Endothelial cell of umbilical vein (primary cell): ENCODE results near the gene RNGTT. TPM values are rescaled to one million over a fixed set of nuclear protein-coding genes. Genes with fewer than 3 reads are reported as not detected.

Experiments used
- BruUV-seq: library from RNA; stranded (reverse); fragments of 400-500 nt; replicated peaks from 2 replicates; lab custom pipeline; 2021; lab: Mats Ljungman, UMichigan
- CTCF ChIA-PET: fragments of 300-600, 350-600 bp; sonication (Branson Sonifier 250); formaldehyde crosslinking; loops from one replicate; lab custom pipeline; 2021; ENCODE audit warnings: antibody characterized with exemption, inconsistent platforms; lab: Charles Lee
- POLR2A ChIA-PET: fragments of 300-600, 350-600 bp; sonication (Branson Sonifier 250); formaldehyde crosslinking; loops from one replicate; lab custom pipeline; 2021; ENCODE audit warnings: antibody characterized with exemption, inconsistent platforms; lab: Charles Lee
- DNase-seq: peaks from one replicate; pipeline ENCODE4 v3.0.0-alpha.2; 2011; ENCODE audit warnings: low read depth, low spot score
- FAIRE-seq: peaks from 2 replicates; lab custom pipeline; 2011; peaks lifted over from hg19 to GRCh38; lab: Jason Lieb, UNC
- H2AFZ ChIP-seq: 2 replicates; pipeline ENCODE4 v1.6.0; 2012; ENCODE audit warnings: low read depth, low read length, control low read depth, inconsistent platforms
- H3K27ac ChIP-seq: 2 replicates; pipeline ENCODE4 v1.5.1; 2011; ENCODE audit warnings: low read depth, mild to moderate bottlenecking, control low read depth, low read length, moderate library complexity; ENCODE audit not compliant: insufficient read depth
- H3K27me3 ChIP-seq, 2 experiments: 2 replicates each; pipeline versions ENCODE4 v1.6.0 to v1.6.1; 2011; ENCODE audit warnings: low read length in 2 of 2, mixed read lengths in 1 of 2; ENCODE audit not compliant: control insufficient read depth in 2 of 2, insufficient read depth in 2 of 2
- H3K36me3 ChIP-seq, 2 experiments: 2 replicates in 1 of 2; 3 replicates in 1 of 2; pipeline ENCODE4 v1.5.1; 2011; ENCODE audit warnings: low read length in 2 of 2, mild to moderate bottlenecking in 1 of 2, moderate library complexity in 1 of 2; ENCODE audit not compliant: control insufficient read depth in 2 of 2, insufficient read depth in 2 of 2; ENCODE audit errors: extremely low read depth in 1 of 2
- H3K4me1 ChIP-seq: 3 replicates; pipeline ENCODE4 v1.5.1; 2011; ENCODE audit warnings: mild to moderate bottlenecking, low read length; ENCODE audit not compliant: control insufficient read depth, insufficient read depth; ENCODE audit errors: extremely low read depth
- H3K4me2 ChIP-seq: 2 replicates; pipeline ENCODE4 v1.6.1; 2011; ENCODE audit warnings: low read length, control low read depth, mixed read lengths; ENCODE audit not compliant: insufficient read depth
- H3K4me3 ChIP-seq, 3 experiments: fragments of 200-600 bp in 1 of 3; sonication (generic), shearing (Covaris generic) in 1 of 3; replicated peaks in 1 of 3; 2 replicates each; pipeline ENCODE4 v1.5.1; 2011 to 2016; ENCODE audit warnings: control low read depth in 3 of 3, low read length in 3 of 3, mild to moderate bottlenecking in 2 of 3, inconsistent platforms in 1 of 3, low read depth in 1 of 3, moderate library complexity in 1 of 3; ENCODE audit not compliant: insufficient read depth in 1 of 3
- H3K79me2 ChIP-seq: 2 replicates; pipeline ENCODE4 v1.6.0; 2012; ENCODE audit warnings: low read length, inconsistent platforms; ENCODE audit not compliant: control insufficient read depth, insufficient read depth
- H3K9ac ChIP-seq: replicated peaks from 2 replicates; pipeline ENCODE3; 2011; ENCODE audit warnings: low read length, control low read depth; ENCODE audit not compliant: insufficient read depth; ENCODE audit errors: extremely low read depth
- H3K9me1 ChIP-seq: replicated peaks from 3 replicates; pipeline ENCODE4 v1.6.0; 2011; ENCODE audit warnings: mild to moderate bottlenecking, low read length; ENCODE audit not compliant: control insufficient read depth, insufficient read depth; ENCODE audit errors: extremely low read depth
- H3K9me3 ChIP-seq: replicated peaks from 2 replicates; pipeline ENCODE4 v1.5.1; 2012; ENCODE audit warnings: low read length, inconsistent platforms; ENCODE audit not compliant: control insufficient read depth, insufficient read depth
- H4K20me1 ChIP-seq: replicated peaks from 2 replicates; pipeline ENCODE3; 2011; ENCODE audit warnings: mild to moderate bottlenecking, low read length; ENCODE audit not compliant: control insufficient read depth, insufficient read depth; ENCODE audit errors: extremely low read depth
- CTCF ChIP-seq, 2 donors: IDR thresholded peaks; 1 replicate in 1 of 2; 2 replicates in 1 of 2; pipeline ENCODE4 v1.5.1; 2011; ENCODE audit warnings: low read length in 2 of 2, mild to moderate bottlenecking in 2 of 2, moderate library complexity in 2 of 2, control low read depth in 1 of 2, inconsistent platforms in 1 of 2, low read depth in 1 of 2; ENCODE audit not compliant: insufficient read depth in 1 of 2; ENCODE audit errors: extremely low read depth in 1 of 2
- EZH2 ChIP-seq: IDR thresholded peaks from 2 replicates; pipeline ENCODE4 v1.6.1; 2012; ENCODE audit warnings: borderline replicate concordance, low read depth, mild to moderate bottlenecking, moderate library complexity, low read length, inconsistent platforms; ENCODE audit not compliant: severe bottlenecking
- FOS ChIP-seq: IDR thresholded peaks from 2 replicates; pipeline ENCODE4 v1.6.1; 2011; ENCODE audit warnings: mild to moderate bottlenecking, low read length, moderate library complexity, borderline replicate concordance; ENCODE audit not compliant: insufficient read depth
- GATA2 ChIP-seq: IDR thresholded peaks from 2 replicates; pipeline ENCODE4 v1.7.0; 2011; ENCODE audit warnings: low read depth, mild to moderate bottlenecking, moderate library complexity, mixed read lengths, low read length; ENCODE audit not compliant: insufficient read length, insufficient read depth
- JUN ChIP-seq: IDR thresholded peaks from 2 replicates; pipeline ENCODE4 v1.6.1; 2011; ENCODE audit warnings: borderline replicate concordance, low read depth; ENCODE audit not compliant: insufficient read length, insufficient read depth
- MAX ChIP-seq: IDR thresholded peaks from 2 replicates; pipeline ENCODE4 v1.6.1; 2011; ENCODE audit not compliant: insufficient read depth, insufficient read length
- MYC ChIP-seq: IDR thresholded peaks from one replicate; pipeline ENCODE4 v1.6.1; 2011; ENCODE audit warnings: mild to moderate bottlenecking, low read depth, low read length
- POLR2A ChIP-seq: IDR thresholded peaks from 2 replicates; pipeline ENCODE4 v1.6.1; 2012; ENCODE audit warnings: low read depth, mild to moderate bottlenecking, control low read depth, low read length
- POLR2AphosphoS5 ChIP-seq: IDR thresholded peaks from 2 replicates; pipeline ENCODE4 v1.6.1; 2012; ENCODE audit warnings: low read depth, mild to moderate bottlenecking, control low read depth, low read length, moderate library complexity; ENCODE audit not compliant: insufficient read depth
- dilution Hi-C: fragments of 300-500 bp; cut with MboI; formaldehyde crosslinking; loops from one replicate; pipeline ENCODE4 v1.15.0; 2019; ENCODE audit warnings: low sequenced_read_pairs; ENCODE audit not compliant: extremely low pct_ligation_motif_present
- intact Hi-C: fragments of 100-400 bp; cut with micrococcal nuclease; formaldehyde crosslinking; loops from one replicate; pipeline ENCODE4 v1.10.0; 2022
- polyA plus RNA-seq, 4 experiments: library from polyadenylated mRNA; depleted of rRNA in 3 of 4; stranded (reverse) in 3 of 4; unstranded in 1 of 4; fragments of >200 nt; gene quantifications; 2 replicates each; pipeline versions ENCODE4 v1.2.1 to v1.2.3, GENCODE V29; 2011 to 2012; ENCODE audit warnings: missing spikeins in 1 of 4
- total RNA-seq: library from RNA; stranded (reverse); gene quantifications from 2 replicates; pipeline ENCODE4 v1.2.3, GENCODE V29; 2021

The RNGTT gene
- total and polyA plus RNA-seq, 2 donors (not counting 3 experiments of a cell fraction or from before 2014, with no cell fraction given) = 2.1 to 13.1 TPM

GRCh38 chr6:88569959-88570358 lies 393.5 kb downstream of the RNGTT start:
- CTCF ChIA-PET = no interaction called here
- Histone ChIP-seq H3K9ac (no peak overlapping the region), H3K4me3 (no peak overlapping the region), H3K27ac (no peak overlapping the region), H2AFZ (no peak overlapping the region), H3K4me1 (no peaks in the 10 kb centered on the region), H3K9me1 (no peaks in the 10 kb centered on the region), H3K9me3 (no peaks in the 10 kb centered on the region), H3K79me2 (no peaks in the 10 kb centered on the region), H3K36me3 (no peaks in the 10 kb centered on the region), H4K20me1 (no peaks in the 10 kb centered on the region), H3K27me3 (no peaks in the 10 kb centered on the region), H3K4me2 (no peak overlapping the region)
- DNase-seq (no peak), FAIRE-seq (no peak)
- POLR2A ChIA-PET = no interaction called here
- intact Hi-C loops = no loop called here
- BruUV-seq = no TSS peak
- no peak for TF ChIP-seq POLR2A
- TF ChIP-seq EZH2 = no peak
- no peak for TF ChIP-seq FOS
- dilution Hi-C loops = no loop called here

- DNase-seq (no peak), FAIRE-seq (no peak)
- Histone ChIP-seq H3K9ac (no peak overlapping the region), H3K27me3 (no peaks in the 10 kb centered on the region), H3K4me2 (no peak overlapping the region), H3K4me1 (no peaks in the 10 kb centered on the region), H3K9me1 (no peaks in the 10 kb centered on the region), H2AFZ (no peak overlapping the region), H3K9me3 (no peaks in the 10 kb centered on the region), H3K36me3 (no peaks in the 10 kb centered on the region), H3K79me2 (no peaks in the 10 kb centered on the region), H4K20me1 (no peaks in the 10 kb centered on the region), H3K27ac (no peak overlapping the region), H3K4me3 (no peak overlapping the region)
- intact Hi-C loops = no loop called here
- dilution Hi-C loops = no loop called here
- ChIA-PET POLR2A (no interaction called here), CTCF (no interaction called here)
- TF ChIP-seq GATA2 (no peak), FOS (no peak), EZH2 (no peak), JUN (no peak), MAX (no peak), POLR2A (no peak), POLR2AphosphoS5 (no peak), MYC (no peak), CTCF (IDR thresholded peaks at IDR 0.05; ENCODE audit: extremely low read depth in 1 of 2, insufficient read depth in 1 of 2, low read depth in 1 of 2, low read length in 2 of 2) (no peak)
- BruUV-seq = no TSS peak
These were observed 395.7 kb downstream of the RNGTT start for GRCh38 chr6:88567696-88568095.
